Uterus (tissue), 4 donors: ENCODE measurements around the gene ANKRD24. TPM values are rescaled to one million over a fixed set of nuclear protein-coding genes. Genes with fewer than 3 reads are reported as not detected.
"Not testable (repeated sequence)": the region's sequence is repeated elsewhere in the genome, so short reads cannot be mapped to it uniquely, and the experiment has no call there.

Source experiments
- DNase-seq, 2 donors: peaks; one replicate each; pipeline ENCODE4 v3.0.0-alpha.2; 2019 to 2020
- H3K27ac ChIP-seq, 2 donors: fragments of 200-600 bp; sonication (generic); 1 replicate in 1 of 2; 2 replicates in 1 of 2; pipeline ENCODE4 v1.5.1; 2016 to 2018
- H3K27me3 ChIP-seq, 2 donors: fragments of 200-600 bp; sonication (generic); one replicate each; pipeline ENCODE4 v1.5.1; 2018 to 2019; ENCODE audit warnings: control low read depth in 1 of 2
- H3K36me3 ChIP-seq, 2 donors: fragments of 200-600 bp; sonication (generic); one replicate each; pipeline ENCODE4 v1.5.1; 2019; ENCODE audit warnings: control low read depth in 1 of 2
- H3K4me1 ChIP-seq, 2 donors: fragments of 200-600 bp; sonication (generic); one replicate each; pipeline ENCODE4 v1.5.1; 2018 to 2019; ENCODE audit warnings: control low read depth in 1 of 2
- H3K4me3 ChIP-seq, 2 donors: fragments of 200-600 bp; sonication (generic); 1 replicate in 1 of 2; 2 replicates in 1 of 2; pipeline ENCODE4 v1.5.1; 2018 to 2019; ENCODE audit warnings: mild to moderate bottlenecking in 1 of 2
- H3K9me3 ChIP-seq, 2 donors: fragments of 200-600 bp; sonication (generic); one replicate each; pipeline ENCODE4 v1.5.1; 2019; ENCODE audit warnings: control low read depth in 1 of 2
- CTCF ChIP-seq, 4 experiments: fragments of 200-600 bp in 2 of 4; fragments of 450-650 bp in 2 of 4; sonication (generic) in 2 of 4; IDR thresholded peaks; one replicate each; pipeline ENCODE4 v1.5.1; 2016 to 2019; ENCODE audit warnings: antibody characterized with exemption in 4 of 4, mild to moderate bottlenecking in 2 of 4, moderate library complexity in 1 of 4
- POLR2A ChIP-seq, 2 donors: fragments of 450-650 bp; IDR thresholded peaks; one replicate each; pipeline ENCODE4 v1.6.1; 2016; ENCODE audit warnings: antibody characterized with exemption in 2 of 2, mild to moderate bottlenecking in 1 of 2, moderate library complexity in 1 of 2
- intact Hi-C: fragments of 100-400 bp; cut with DNase I; formaldehyde crosslinking; loops from one replicate; pipeline ENCODE4 v1.15.1; 2023; ENCODE audit warnings: low total_unique reads
- total RNA-seq, 4 donors: library from RNA; depleted of rRNA in 3 of 4; stranded (reverse); fragments of >200 nt in 3 of 4; gene quantifications; one replicate each; pipeline versions ENCODE4 v1.1.0 to v1.2.4, GENCODE V29; 2014 to 2023
- donor health status: DM: yes; HTN: yes; CAD: no.

Gene ANKRD24
- 1 to 10 TPM in 2 of 4 donors, under 1 TPM in 1, not detected in 1; 0.64 to 1.8 (median 1.2) TPM for total RNA-seq

GRCh38 chr19:4182084-4182810 lies at the start of gene ANKRD24, which contains the start of gene SIRT6:
ANKRD24 (plus strand) TSS chr19:4182689; CDS start chr19:4186426, 3,737 bp downstream.
SIRT6 (minus strand) TSS chr19:4182563; CDS start chr19:4182539, 24 bp downstream.
- intact Hi-C loops = no loop called here
- DNase-seq = peak; percentile 94

GRCh38 chr19:4134351-4134750 lies 48.1 kb upstream of the ANKRD24 start:
- intact Hi-C loops = no loop called here
- Histone ChIP-seq H3K9me3 (no peaks in the 10 kb centered on the region), H3K4me1 (no peaks in the 10 kb centered on the region), H3K27me3 (no peaks in the 10 kb centered on the region), H3K36me3 (no peaks in the 10 kb centered on the region), H3K27ac (no peak overlapping the region), H3K4me3 (no peak overlapping the region)
- TF ChIP-seq POLR2A (IDR thresholded peaks at IDR 0.05) (no peak), CTCF (IDR thresholded peaks at IDR 0.05) (no peak)
- DNase-seq = no peak

More at GRCh38 chr19:4182084-4182810, at the start of gene ANKRD24, which contains the start of gene SIRT6:
- TF ChIP-seq POLR2A (IDR thresholded peaks at IDR 0.05) (peak; percentile 69 to 74), CTCF (IDR thresholded peaks at IDR 0.05) (peak in 1 of 4 experiments; percentile 15)
- peak within 1 kb of the TSS; percentile 72 to 74 for H3K27ac ChIP-seq
- H3K4me3 ChIP-seq = peak within 1 kb of the TSS; percentile 79 to 87
- peaks cover 0 to 9% of the 10 kb centered on the region in 2 donors for H3K4me1 ChIP-seq
- no peaks in the 10 kb centered on the region for H3K36me3 ChIP-seq
- H3K27me3 ChIP-seq = no peaks in the 10 kb centered on the region
- no peaks in the 10 kb centered on the region for H3K9me3 ChIP-seq

GRCh38 chr19:4135386-4135785 lies 47.1 kb upstream of the ANKRD24 start:
- intact Hi-C loops, H3K9me3 ChIP-seq, H3K4me1 ChIP-seq, H3K4me3 ChIP-seq, H3K27ac ChIP-seq, DNase-seq, H3K36me3 ChIP-seq, H3K27me3 ChIP-seq: not testable (repeated sequence)

- Histone ChIP-seq H3K27ac (no peak overlapping the region), H3K9me3 (no peaks in the 10 kb centered on the region), H3K27me3 (no peaks in the 10 kb centered on the region), H3K36me3 (no peaks in the 10 kb centered on the region), H3K4me1 (no peaks in the 10 kb centered on the region), H3K4me3 (no peak overlapping the region)
- intact Hi-C loops = no loop called here
- no peak for TF ChIP-seq POLR2A (IDR thresholded peaks at IDR 0.05)
- no peak for TF ChIP-seq CTCF (IDR thresholded peaks at IDR 0.05)
- no peak for DNase-seq
Measured at GRCh38 chr19:4136680-4137088, 45.8 kb upstream of the ANKRD24 start.

GRCh38 chr19:4138445-4138844 lies 44.0 kb upstream of the ANKRD24 start:
- TF ChIP-seq CTCF (IDR thresholded peaks at IDR 0.05) = no peak
- TF ChIP-seq POLR2A (IDR thresholded peaks at IDR 0.05) = no peak
- Histone ChIP-seq H3K9me3 (no peaks in the 10 kb centered on the region), H3K36me3 (no peaks in the 10 kb centered on the region), H3K4me1 (no peaks in the 10 kb centered on the region), H3K4me3 (no peak overlapping the region), H3K27me3 (no peaks in the 10 kb centered on the region), H3K27ac (no peak overlapping the region)
- DNase-seq = no peak
- intact Hi-C loops = no loop called here
